HFF-Myc (cell line): ENCODE data around the gene IRX6.

ENCODE experiments used
- DNase-seq: peaks from one replicate; pipeline ENCODE4 v3.0.0-alpha.2; 2011; ENCODE audit warnings: low read depth; ENCODE audit errors: extremely low read depth
- H3K4me3 ChIP-seq: replicated peaks from 2 replicates; pipeline ENCODE4 v1.5.1; 2011; ENCODE audit warnings: low read depth, mild to moderate bottlenecking, control low read depth, low read length
- CTCF ChIP-seq: IDR thresholded peaks from 2 replicates; pipeline ENCODE4 v1.5.1; 2012; ENCODE audit warnings: mild to moderate bottlenecking, low read depth, low read length, control low read depth; ENCODE audit errors: missing control alignments

The IRX6 gene

DNA sequence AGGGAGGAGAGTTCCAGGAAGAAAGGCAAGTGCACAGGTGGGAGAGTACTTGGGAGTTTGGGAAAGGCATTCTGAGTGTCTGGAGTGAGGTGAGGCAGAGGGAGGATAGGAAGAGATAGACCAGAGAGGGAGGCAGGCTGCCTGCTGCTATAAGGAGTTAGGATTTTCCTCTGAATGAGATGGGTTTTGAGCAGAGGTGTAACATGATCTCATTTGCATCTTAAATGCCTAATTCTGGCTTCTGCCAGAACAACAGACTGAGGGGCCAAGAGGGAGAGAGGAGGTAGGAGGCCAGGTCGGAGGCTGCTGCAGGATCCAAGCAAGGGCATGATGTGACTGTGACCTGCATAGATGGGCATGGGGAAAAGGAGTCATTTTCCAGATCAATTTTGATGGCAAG is 31.5 kb upstream of the IRX6 start:
- no peak for DNase-seq
- no peak for TF ChIP-seq CTCF
- H3K4me3 ChIP-seq, result no peak overlapping the region

- no peak overlapping the region for H3K4me3 ChIP-seq
- peak; percentile 11 for TF ChIP-seq CTCF
- no peak for DNase-seq
These were observed 29.9 kb upstream of the IRX6 start for GRCh38 chr16:55294129-55294528.

- DNase-seq, result no peak
- TF ChIP-seq CTCF, result no peak
These were observed 29.1 kb upstream of the IRX6 start for GRCh38 chr16:55294931-55295342.

DNA sequence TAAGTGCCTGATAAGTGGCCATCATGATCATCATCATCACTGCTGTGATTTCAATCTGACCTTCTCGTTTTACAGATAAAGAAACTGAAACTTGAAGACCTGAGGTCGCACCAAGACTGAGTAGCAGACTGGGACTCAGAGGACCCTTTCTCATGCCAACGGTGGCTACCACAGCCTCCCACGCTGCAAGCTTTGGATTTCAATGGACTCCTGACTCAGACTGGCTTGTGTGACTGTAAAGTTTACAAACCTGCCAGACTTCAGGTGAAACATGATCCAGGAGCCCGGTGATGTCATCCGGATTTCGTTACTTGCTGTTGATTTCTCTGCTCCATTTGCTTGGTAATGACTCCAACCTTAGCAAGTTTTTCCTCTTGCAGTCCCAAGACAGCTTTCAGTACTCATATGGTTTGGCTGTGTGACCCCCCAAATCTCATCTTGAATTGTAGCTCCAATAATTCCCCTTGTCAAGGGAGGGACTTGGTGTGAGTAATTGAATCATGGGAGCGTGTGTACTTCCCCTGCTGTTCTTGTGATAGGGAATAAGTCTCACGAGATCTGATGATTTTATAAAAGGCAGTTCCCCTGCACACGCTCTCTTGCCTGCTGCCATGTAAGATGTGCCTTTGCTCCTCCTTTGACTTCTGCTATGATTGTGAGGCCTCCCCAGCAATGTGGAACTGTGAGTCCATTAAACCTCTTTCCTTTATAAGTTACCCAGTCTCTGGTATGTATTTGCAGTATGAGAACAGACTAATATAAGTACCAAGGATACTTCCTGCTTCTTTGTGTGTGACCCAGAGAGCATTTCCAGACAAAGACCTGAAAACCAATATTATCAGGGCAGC is 26.7 kb upstream of the IRX6 start:
- DNase-seq, result no peak
- no peak overlapping the region for H3K4me3 ChIP-seq
- TF ChIP-seq CTCF, result no peak

More at GRCh38 chr16:55294931-55295342, 29.1 kb upstream of the IRX6 start:
- H3K4me3 ChIP-seq, result no peak overlapping the region

DNA sequence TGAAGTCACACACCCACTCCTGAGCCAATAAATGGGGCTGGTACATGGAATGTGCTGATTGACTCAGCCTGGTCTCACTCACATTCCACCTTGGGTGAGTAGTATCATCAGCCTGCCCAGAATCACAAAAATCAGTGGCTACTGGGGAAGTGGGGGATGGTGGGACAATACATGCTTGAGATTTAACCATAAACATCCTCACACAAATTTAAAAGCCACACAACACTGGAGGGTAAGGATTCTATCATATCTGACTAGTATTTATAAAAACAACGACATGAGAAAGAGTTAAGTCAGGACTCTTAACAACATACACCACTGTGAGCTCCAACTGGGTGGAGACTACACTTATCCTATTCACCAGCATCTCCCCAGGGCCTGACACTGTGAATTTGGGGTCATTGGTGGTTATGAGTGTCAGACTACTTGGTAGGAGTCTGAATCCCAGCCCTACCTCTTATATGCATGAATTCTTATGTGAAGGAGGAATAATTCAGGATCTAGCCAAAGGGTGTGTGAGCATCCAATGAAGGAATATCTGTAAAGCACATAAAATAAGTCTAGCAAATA is 26.0 kb upstream of the IRX6 start:
- no peak overlapping the region for H3K4me3 ChIP-seq
- no peak for DNase-seq
- TF ChIP-seq CTCF, result no peak

GRCh38 chr16:55301385-55302008 is 22.5 kb upstream of the IRX6 start:
- no peak for TF ChIP-seq CTCF
- no peak for DNase-seq
- no peak overlapping the region for H3K4me3 ChIP-seq
